H9 (cell line): ENCODE data around the gene SUPT3H. TPM values are rescaled to one million over a fixed set of nuclear protein-coding genes. Genes with fewer than 3 reads are reported as not detected.

Experiments used
- DNase-seq: peaks from one replicate; pipeline ENCODE4 v3.0.0-alpha.2; 2017
- H2AFZ ChIP-seq: one replicate; pipeline ENCODE4 v1.6.1; 2013; ENCODE audit warnings: mild to moderate bottlenecking, low read length, control low read depth, moderate library complexity
- H2AK5ac ChIP-seq: 2 replicates; pipeline ENCODE4 v1.6.1; 2013; ENCODE audit warnings: low read length, control low read depth, mixed read lengths; ENCODE audit not compliant: insufficient read length
- H2BK120ac ChIP-seq: one replicate; pipeline ENCODE4 v1.6.1; 2013; ENCODE audit warnings: low read depth, mild to moderate bottlenecking, low read length, control low read depth, inconsistent platforms; ENCODE audit not compliant: poor library complexity, severe bottlenecking
- H2BK12ac ChIP-seq: 2 replicates; pipeline ENCODE4 v1.6.1; 2013; ENCODE audit warnings: low read length, control low read depth, mixed read lengths, low read depth; ENCODE audit not compliant: insufficient read length
- H2BK15ac ChIP-seq: 2 replicates; pipeline ENCODE4 v1.6.1; 2013; ENCODE audit warnings: low read depth, low read length, control low read depth
- H2BK20ac ChIP-seq: one replicate; pipeline ENCODE4 v1.6.1; 2013; ENCODE audit warnings: low read depth, mild to moderate bottlenecking, low read length, control low read depth, inconsistent platforms; ENCODE audit not compliant: poor library complexity, severe bottlenecking
- H2BK5ac ChIP-seq: 2 replicates; pipeline ENCODE4 v1.6.1; 2013; ENCODE audit warnings: low read length, control low read depth, mixed read lengths; ENCODE audit not compliant: insufficient read length
- H3K14ac ChIP-seq: 2 replicates; pipeline ENCODE4 v1.6.1; 2013; ENCODE audit warnings: low read length, control low read depth; ENCODE audit not compliant: insufficient read depth
- H3K18ac ChIP-seq: 2 replicates; pipeline ENCODE4 v1.6.1; 2013; ENCODE audit warnings: low read depth, mild to moderate bottlenecking, mixed read lengths, low read length, control low read depth; ENCODE audit not compliant: insufficient read length
- H3K23ac ChIP-seq: 2 replicates; pipeline ENCODE4 v1.6.1; 2013; ENCODE audit warnings: low read length, control low read depth, mixed read lengths, low read depth; ENCODE audit not compliant: insufficient read length
- H3K23me2 ChIP-seq: 2 replicates; pipeline ENCODE4 v1.6.1; 2013; ENCODE audit warnings: low read depth, mild to moderate bottlenecking, mixed read lengths, low read length, control low read depth; ENCODE audit not compliant: insufficient read length, poor library complexity, severe bottlenecking
- H3K27ac ChIP-seq: 2 replicates; pipeline ENCODE4 v1.5.1; 2013; ENCODE audit warnings: low read length, control low read depth, mixed read lengths, low read depth; ENCODE audit not compliant: insufficient read length
- H3K27me3 ChIP-seq: 2 replicates; pipeline ENCODE4 v1.6.1; 2013; ENCODE audit warnings: low read length, control low read depth, inconsistent platforms; ENCODE audit not compliant: insufficient read depth
- H3K4ac ChIP-seq: 2 replicates; pipeline ENCODE4 v1.6.1; 2013; ENCODE audit warnings: low read depth, mild to moderate bottlenecking, control low read depth, inconsistent platforms, low read length, moderate library complexity
- H3K4me1 ChIP-seq: 2 replicates; pipeline ENCODE4 v1.6.1; 2013; ENCODE audit warnings: low read length, control low read depth, inconsistent platforms; ENCODE audit not compliant: insufficient read depth
- H3K4me2 ChIP-seq: 2 replicates; pipeline ENCODE4 v1.6.1; 2013; ENCODE audit warnings: low read length, control low read depth, mixed read lengths; ENCODE audit not compliant: insufficient read length, insufficient read depth
- H3K56ac ChIP-seq: 2 replicates; pipeline ENCODE4 v1.6.1; 2013; ENCODE audit warnings: low read depth, mild to moderate bottlenecking, mixed read lengths, low read length, control low read depth; ENCODE audit not compliant: insufficient read length
- H3K79me1 ChIP-seq: 2 replicates; pipeline ENCODE4 v1.6.1; 2013; ENCODE audit warnings: low read depth, mild to moderate bottlenecking, moderate library complexity, low read length, control low read depth, inconsistent platforms; ENCODE audit not compliant: insufficient read depth, poor library complexity, severe bottlenecking
- H3K79me2 ChIP-seq: 2 replicates; pipeline ENCODE4 v1.6.1; 2013; ENCODE audit warnings: low read length, control low read depth, inconsistent platforms; ENCODE audit not compliant: insufficient read depth
- H3K9ac ChIP-seq: 2 replicates; pipeline ENCODE4 v1.6.1; 2013; ENCODE audit warnings: low read length, control low read depth, mixed read lengths; ENCODE audit not compliant: insufficient read length; ENCODE audit errors: extremely low read depth
- H3K9me3 ChIP-seq: one replicate; pipeline ENCODE4 v1.6.1; 2013; ENCODE audit warnings: low read depth, low read length, inconsistent platforms; ENCODE audit not compliant: control insufficient read depth
- H3T11ph ChIP-seq: one replicate; pipeline ENCODE4 v1.6.1; 2013; ENCODE audit warnings: mild to moderate bottlenecking, low read length, control low read depth, inconsistent platforms
- H4K20me1 ChIP-seq: one replicate; pipeline ENCODE4 v1.6.1; 2013; ENCODE audit not compliant: control insufficient read depth, insufficient read length, insufficient read depth
- H4K5ac ChIP-seq: 2 replicates; pipeline ENCODE4 v1.6.1; 2013; ENCODE audit warnings: low read depth, mild to moderate bottlenecking, mixed read lengths, low read length, control low read depth; ENCODE audit not compliant: insufficient read length
- H4K8ac ChIP-seq: replicated peaks from 2 replicates; pipeline ENCODE4 v1.6.1; 2013; ENCODE audit warnings: low read length, control low read depth, mixed read lengths, low read depth; ENCODE audit not compliant: insufficient read length
- H4K91ac ChIP-seq: 2 replicates; pipeline ENCODE4 v1.6.1; 2013; ENCODE audit warnings: low read depth, mild to moderate bottlenecking, moderate library complexity, mixed read lengths, low read length, control low read depth; ENCODE audit not compliant: insufficient read length
- H3K27ac Mint-ChIP-seq, 3 experiments: 2 replicates in 2 of 3; 3 replicates in 1 of 3; pipeline ENCODE4 v1.8.0; 2020 to 2021; ENCODE audit warnings: mixed read lengths in 3 of 3, mild to moderate bottlenecking in 1 of 3, moderate library complexity in 1 of 3
- H3K27me3 Mint-ChIP-seq: 2 replicates; pipeline ENCODE4 v1.8.0; 2021; ENCODE audit warnings: low read depth, mild to moderate bottlenecking, moderate library complexity, mixed read lengths
- H3K36me3 Mint-ChIP-seq, 3 experiments: 2 replicates in 2 of 3; 3 replicates in 1 of 3; pipeline ENCODE4 v1.8.0; 2020 to 2021; ENCODE audit warnings: low read depth in 3 of 3, mixed read lengths in 3 of 3; ENCODE audit not compliant: insufficient read depth in 1 of 3
- H3K4me1 Mint-ChIP-seq, 2 experiments: 2 replicates each; pipeline ENCODE4 v1.8.0; 2020; ENCODE audit warnings: mixed read lengths in 2 of 2
- H3K4me3 Mint-ChIP-seq, 2 experiments: 2 replicates in 1 of 2; 3 replicates in 1 of 2; pipeline ENCODE4 v1.8.0; 2020 to 2021; ENCODE audit warnings: mild to moderate bottlenecking in 2 of 2, mixed read lengths in 2 of 2, moderate library complexity in 1 of 2
- H3K9me3 Mint-ChIP-seq, 2 experiments: 2 replicates in 1 of 2; 3 replicates in 1 of 2; pipeline ENCODE4 v1.8.0; 2020; ENCODE audit warnings: mild to moderate bottlenecking in 2 of 2, mixed read lengths in 2 of 2, moderate library complexity in 1 of 2
- WGBS: extraction: QIAGEN DNeasy Blood & Tissue Kit; methylation state at CpG from one replicate; pipeline ENCODE4 v1.1.7; 2013; ENCODE audit warnings: missing lambda C conversion rate, low lambda C conversion rate, mixed read lengths; ENCODE audit not compliant: insufficient read length; ENCODE audit errors: extremely low coverage; 5-methylcytosine and 5-hydroxymethylcytosine counted together
- total RNA-seq: library from RNA; stranded (reverse); gene quantifications from 2 replicates; pipeline ENCODE4 v1.2.1, GENCODE V29; 2021
- TF ChIP-seq, protein P1 (sequence below): fragments of 200-600 bp; sonication (generic); conservative IDR thresholded peaks from 3 replicates; pipeline ENCODE4 v1.8.0; 2021; ENCODE audit warnings: antibody characterized with exemption, mild to moderate bottlenecking

The SUPT3H gene
- total RNA-seq, 1 experiment from 2014 or later: 22.5 TPM

DNA sequence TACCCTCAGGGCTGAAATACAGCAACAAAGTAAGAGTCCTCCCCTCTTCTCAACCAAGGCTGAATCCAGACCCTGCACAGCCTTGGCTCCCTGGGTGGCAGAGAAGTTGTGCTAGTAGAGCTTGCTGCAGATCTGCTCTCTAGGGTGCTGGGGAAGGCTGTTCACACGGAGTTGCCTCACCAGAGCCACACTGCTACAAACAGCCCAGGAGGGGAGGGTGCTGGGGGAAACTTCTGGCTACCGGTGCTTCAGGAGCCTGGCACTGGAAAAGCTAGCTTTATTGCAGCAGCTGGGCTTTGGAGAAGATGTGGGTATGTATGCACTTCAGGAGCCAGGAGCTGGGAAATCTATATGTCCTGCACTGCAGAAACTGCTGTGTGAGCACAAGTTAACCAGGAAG is 37.6 kb upstream of the SUPT3H start:
- Histone ChIP-seq H3K4me2 (no peak overlapping the region), H2BK12ac (no peak overlapping the region), H4K91ac (no peak overlapping the region), H3K79me2 (no peaks in the 10 kb centered on the region), H3K27me3 (peaks cover 11% of the 10 kb centered on the region; the same call in 1 of the 2 replicates), H4K20me1 (no peaks in the 10 kb centered on the region), H3K27ac (no peak overlapping the region), H3K9me3 (no peaks in the 10 kb centered on the region), H3K4me1 (no peaks in the 10 kb centered on the region), H2AFZ (no peak overlapping the region), H3K9ac (no peak overlapping the region), H3K14ac (0 out of 2 replicates have a peak overlapping the region, but pooled peaks have one; percentile 12), H3K79me1 (no peaks in the 10 kb centered on the region), H2BK20ac (no peak overlapping the region), H3K56ac (no peak overlapping the region), H2BK120ac (no peak overlapping the region), H4K5ac (no peak overlapping the region), H3K18ac (no peak overlapping the region), H3T11ph (no peak overlapping the region), H3K23ac (no peak overlapping the region), H2AK5ac (no peak overlapping the region), H2BK5ac (no peak overlapping the region), H4K8ac (no peak overlapping the region), H2BK15ac (no peak overlapping the region), H3K23me2 (peaks cover 10% of the 10 kb centered on the region), H3K4ac (no peak overlapping the region)
- no peaks in the 10 kb centered on the region for H3K9me3 Mint-ChIP-seq
- no peak overlapping the region for H3K27ac Mint-ChIP-seq
- H3K4me1 Mint-ChIP-seq: peaks cover 12% of the 10 kb centered on the region in 2 experiments
- no CpG with 5 or more reads among the region's 2 CpGs for WGBS
- TF ChIP-seq, protein P1, sequence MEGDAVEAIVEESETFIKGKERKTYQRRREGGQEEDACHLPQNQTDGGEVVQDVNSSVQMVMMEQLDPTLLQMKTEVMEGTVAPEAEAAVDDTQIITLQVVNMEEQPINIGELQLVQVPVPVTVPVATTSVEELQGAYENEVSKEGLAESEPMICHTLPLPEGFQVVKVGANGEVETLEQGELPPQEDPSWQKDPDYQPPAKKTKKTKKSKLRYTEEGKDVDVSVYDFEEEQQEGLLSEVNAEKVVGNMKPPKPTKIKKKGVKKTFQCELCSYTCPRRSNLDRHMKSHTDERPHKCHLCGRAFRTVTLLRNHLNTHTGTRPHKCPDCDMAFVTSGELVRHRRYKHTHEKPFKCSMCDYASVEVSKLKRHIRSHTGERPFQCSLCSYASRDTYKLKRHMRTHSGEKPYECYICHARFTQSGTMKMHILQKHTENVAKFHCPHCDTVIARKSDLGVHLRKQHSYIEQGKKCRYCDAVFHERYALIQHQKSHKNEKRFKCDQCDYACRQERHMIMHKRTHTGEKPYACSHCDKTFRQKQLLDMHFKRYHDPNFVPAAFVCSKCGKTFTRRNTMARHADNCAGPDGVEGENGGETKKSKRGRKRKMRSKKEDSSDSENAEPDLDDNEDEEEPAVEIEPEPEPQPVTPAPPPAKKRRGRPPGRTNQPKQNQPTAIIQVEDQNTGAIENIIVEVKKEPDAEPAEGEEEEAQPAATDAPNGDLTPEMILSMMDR: no peak
- peaks cover 46% of the 10 kb centered on the region for H3K27me3 Mint-ChIP-seq
- no peaks in the 10 kb centered on the region for H3K36me3 Mint-ChIP-seq
- no peak overlapping the region for H3K4me3 Mint-ChIP-seq
- DNase-seq: no peak
